ENCODE measurements around the gene TRDN.
"Not testable (repeated sequence)": the region's sequence is repeated elsewhere in the genome, so short reads cannot be mapped to it uniquely, and the experiment has no call there.

DNA sequence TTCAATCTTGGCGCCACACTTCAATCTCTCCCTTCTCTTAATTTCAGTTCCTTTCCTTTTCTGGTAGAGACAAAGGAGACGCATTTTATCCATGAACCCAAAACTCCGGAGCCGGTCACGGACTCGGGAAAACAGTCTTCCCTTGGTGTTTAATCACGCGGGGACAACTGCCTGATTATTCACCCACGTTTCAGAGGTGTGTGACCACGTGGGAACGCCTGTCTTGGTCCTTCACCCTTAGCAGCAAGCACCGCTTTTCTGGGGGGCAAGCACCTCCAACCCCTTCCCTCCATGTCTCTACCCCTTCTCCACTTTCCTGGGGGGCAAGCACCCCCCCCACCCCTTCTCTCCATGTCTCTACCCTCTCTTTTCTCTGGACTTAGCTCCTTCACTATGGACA is 79.3 kb downstream of the TRDN start:
- TF ChIP-seq BACH2 (CRISPR knock-in tag; IDR thresholded peaks at IDR 0.05; ENCODE audit: borderline replicate concordance); PPARA (CRISPR knock-in tag; IDR thresholded peaks at IDR 0.05; ENCODE audit: borderline replicate concordance); ZFP30 (CRISPR knock-in tag; IDR thresholded peaks at IDR 0.05); OSR1 (CRISPR knock-in tag; IDR thresholded peaks at IDR 0.05); RARB (CRISPR knock-in tag; IDR thresholded peaks at IDR 0.05); CSDC2 (CRISPR knock-in tag; IDR thresholded peaks at IDR 0.05); ZNF8 (CRISPR knock-in tag; IDR thresholded peaks at IDR 0.05); TOX (CRISPR knock-in tag; IDR thresholded peaks at IDR 0.05; ENCODE audit: borderline replicate concordance): not testable (repeated sequence)
- TF ChIP-seq, protein P1, sequence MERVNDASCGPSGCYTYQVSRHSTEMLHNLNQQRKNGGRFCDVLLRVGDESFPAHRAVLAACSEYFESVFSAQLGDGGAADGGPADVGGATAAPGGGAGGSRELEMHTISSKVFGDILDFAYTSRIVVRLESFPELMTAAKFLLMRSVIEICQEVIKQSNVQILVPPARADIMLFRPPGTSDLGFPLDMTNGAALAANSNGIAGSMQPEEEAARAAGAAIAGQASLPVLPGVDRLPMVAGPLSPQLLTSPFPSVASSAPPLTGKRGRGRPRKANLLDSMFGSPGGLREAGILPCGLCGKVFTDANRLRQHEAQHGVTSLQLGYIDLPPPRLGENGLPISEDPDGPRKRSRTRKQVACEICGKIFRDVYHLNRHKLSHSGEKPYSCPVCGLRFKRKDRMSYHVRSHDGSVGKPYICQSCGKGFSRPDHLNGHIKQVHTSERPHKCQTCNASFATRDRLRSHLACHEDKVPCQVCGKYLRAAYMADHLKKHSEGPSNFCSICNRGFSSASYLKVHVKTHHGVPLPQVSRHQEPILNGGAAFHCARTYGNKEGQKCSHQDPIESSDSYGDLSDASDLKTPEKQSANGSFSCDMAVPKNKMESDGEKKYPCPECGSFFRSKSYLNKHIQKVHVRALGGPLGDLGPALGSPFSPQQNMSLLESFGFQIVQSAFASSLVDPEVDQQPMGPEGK (CRISPR knock-in tag; IDR thresholded peaks at IDR 0.05; ENCODE audit: borderline replicate concordance): not testable (repeated sequence)
- TF ChIP-seq, protein P2, sequence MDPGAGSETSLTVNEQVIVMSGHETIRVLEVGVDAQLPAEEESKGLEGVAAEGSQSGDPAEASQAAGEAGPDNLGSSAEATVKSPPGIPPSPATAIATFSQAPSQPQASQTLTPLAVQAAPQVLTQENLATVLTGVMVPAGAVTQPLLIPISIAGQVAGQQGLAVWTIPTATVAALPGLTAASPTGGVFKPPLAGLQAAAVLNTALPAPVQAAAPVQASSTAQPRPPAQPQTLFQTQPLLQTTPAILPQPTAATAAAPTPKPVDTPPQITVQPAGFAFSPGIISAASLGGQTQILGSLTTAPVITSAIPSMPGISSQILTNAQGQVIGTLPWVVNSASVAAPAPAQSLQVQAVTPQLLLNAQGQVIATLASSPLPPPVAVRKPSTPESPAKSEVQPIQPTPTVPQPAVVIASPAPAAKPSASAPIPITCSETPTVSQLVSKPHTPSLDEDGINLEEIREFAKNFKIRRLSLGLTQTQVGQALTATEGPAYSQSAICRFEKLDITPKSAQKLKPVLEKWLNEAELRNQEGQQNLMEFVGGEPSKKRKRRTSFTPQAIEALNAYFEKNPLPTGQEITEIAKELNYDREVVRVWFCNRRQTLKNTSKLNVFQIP (CRISPR knock-in tag; IDR thresholded peaks at IDR 0.05; ENCODE audit: borderline replicate concordance, low read depth): not testable (repeated sequence)

Data from SK-N-SH treated with all-trans-retinoic acid at 6 μM for 48 hours (cell line).